Activated effector memory CD4-positive, alpha-beta T cell treated with Interleukin-2 at 50 U/mL for 16 hours (primary cell): ENCODE results near the gene RAD23B.
"Not testable (repeated sequence)": the region's sequence is repeated elsewhere in the genome, so short reads cannot be mapped to it uniquely, and the experiment has no call there.

Experiments
- DNase-seq: peaks from one replicate; pipeline ENCODE4 v3.0.0-alpha.2; 2020

The RAD23B gene

GRCh38 chr9:107282759-107283622, at the start of gene RAD23B:
Gene RAD23B (plus strand): TSS chr9:107283279. CDS start chr9:107283630, 351 bp downstream.
- DNase-seq = peak; percentile 97

- DNase-seq = no peak
Measured at GRCh38 chr9:107235765-107236442, 47.2 kb upstream of the RAD23B start.

- DNase-seq = no peak
Measured at GRCh38 chr9:107237873-107238272, 45.2 kb upstream of the RAD23B start.

- DNase-seq = no peak
Measured at GRCh38 chr9:107239474-107239873, 43.6 kb upstream of the RAD23B start.

GRCh38 chr9:107240260-107240659, 42.8 kb upstream of the RAD23B start:
- DNase-seq = no peak

GRCh38 chr9:107242073-107243030, 40.7 kb upstream of the RAD23B start:
- no peak for DNase-seq

GRCh38 chr9:107243742-107244141, 39.3 kb upstream of the RAD23B start:
- DNase-seq = no peak

GRCh38 chr9:107246259-107247254, 36.5 kb upstream of the RAD23B start:
- DNase-seq = no peak

GRCh38 chr9:107248714-107249113, 34.4 kb upstream of the RAD23B start:
- no peak for DNase-seq

GRCh38 chr9:107249131-107249533, 33.9 kb upstream of the RAD23B start:
- no peak for DNase-seq

GRCh38 chr9:107249665-107250285, 33.3 kb upstream of the RAD23B start:
- DNase-seq = no peak

GRCh38 chr9:107251756-107252322, 31.2 kb upstream of the RAD23B start:
- no peak for DNase-seq

GRCh38 chr9:107258919-107259318, 24.2 kb upstream of the RAD23B start:
- DNase-seq = no peak

GRCh38 chr9:107259751-107260313, 23.2 kb upstream of the RAD23B start:
- DNase-seq = not testable (repeated sequence)

- DNase-seq = no peak
Measured at GRCh38 chr9:107260437-107261081, 22.5 kb upstream of the RAD23B start.

GRCh38 chr9:107261106-107261505, 22.0 kb upstream of the RAD23B start:
- no peak for DNase-seq

- no peak for DNase-seq
Measured at GRCh38 chr9:107263289-107263688, 19.8 kb upstream of the RAD23B start.

- DNase-seq = no peak
Measured at GRCh38 chr9:107266624-107267368, 16.3 kb upstream of the RAD23B start.

- DNase-seq = no peak
Measured at GRCh38 chr9:107268560-107268959, 14.5 kb upstream of the RAD23B start.
